WTC11 (cell line): ENCODE measurements around the gene NSF.
"Not testable (repeated sequence)": the region's sequence is repeated elsewhere in the genome, so short reads cannot be mapped to it uniquely, and the experiment has no call there.

Experiments
- SP1 ChIP-seq: sonication (generic); formaldehyde crosslinking; conservative IDR thresholded peaks from 2 replicates; pipeline ENCODE4 v1.8.1; 2022; ENCODE audit warnings: missing genetic modification reagents
- TF ChIP-seq, protein P1 (sequence below): fragments of 200-600 bp; IDR thresholded peaks from 2 replicates; pipeline ENCODE4 v1.8.0; 2022; ENCODE audit warnings: antibody characterized with exemption

- TF ChIP-seq, protein P1, sequence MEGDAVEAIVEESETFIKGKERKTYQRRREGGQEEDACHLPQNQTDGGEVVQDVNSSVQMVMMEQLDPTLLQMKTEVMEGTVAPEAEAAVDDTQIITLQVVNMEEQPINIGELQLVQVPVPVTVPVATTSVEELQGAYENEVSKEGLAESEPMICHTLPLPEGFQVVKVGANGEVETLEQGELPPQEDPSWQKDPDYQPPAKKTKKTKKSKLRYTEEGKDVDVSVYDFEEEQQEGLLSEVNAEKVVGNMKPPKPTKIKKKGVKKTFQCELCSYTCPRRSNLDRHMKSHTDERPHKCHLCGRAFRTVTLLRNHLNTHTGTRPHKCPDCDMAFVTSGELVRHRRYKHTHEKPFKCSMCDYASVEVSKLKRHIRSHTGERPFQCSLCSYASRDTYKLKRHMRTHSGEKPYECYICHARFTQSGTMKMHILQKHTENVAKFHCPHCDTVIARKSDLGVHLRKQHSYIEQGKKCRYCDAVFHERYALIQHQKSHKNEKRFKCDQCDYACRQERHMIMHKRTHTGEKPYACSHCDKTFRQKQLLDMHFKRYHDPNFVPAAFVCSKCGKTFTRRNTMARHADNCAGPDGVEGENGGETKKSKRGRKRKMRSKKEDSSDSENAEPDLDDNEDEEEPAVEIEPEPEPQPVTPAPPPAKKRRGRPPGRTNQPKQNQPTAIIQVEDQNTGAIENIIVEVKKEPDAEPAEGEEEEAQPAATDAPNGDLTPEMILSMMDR: not testable (repeated sequence)
- TF ChIP-seq SP1: not testable (repeated sequence)
Measured at GRCh38 chr17:46560048-46560447, 30.4 kb upstream of the NSF start.
